Mesenchymal stem cell (in vitro differentiated cells and primary cell): Measurements from ENCODE around the gene C16orf92.

Source experiments
- DNase-seq: peaks from one replicate; pipeline ENCODE4 v3.0.0-alpha.2; 2013
- H2AFZ ChIP-seq: one replicate; pipeline ENCODE4 v1.6.1; 2013; ENCODE audit warnings: low read depth, mild to moderate bottlenecking, control low read depth, inconsistent platforms, low read length, moderate library complexity
- H2AK5ac ChIP-seq: 2 replicates; pipeline ENCODE4 v1.6.1; 2013; ENCODE audit warnings: low read length, moderate library complexity, mild to moderate bottlenecking, inconsistent platforms; ENCODE audit not compliant: severe bottlenecking
- H2BK120ac ChIP-seq: one replicate; pipeline ENCODE4 v1.6.1; 2013; ENCODE audit warnings: low read depth, mild to moderate bottlenecking, inconsistent platforms, low read length, moderate library complexity
- H2BK12ac ChIP-seq, 2 experiments: one replicate each; pipeline ENCODE4 v1.6.1; 2013; ENCODE audit warnings: inconsistent platforms in 2 of 2, low read length in 2 of 2, mild to moderate bottlenecking in 2 of 2, moderate library complexity in 2 of 2, control low read depth in 1 of 2
- H2BK15ac ChIP-seq: one replicate; pipeline ENCODE4 v1.6.1; 2013; ENCODE audit warnings: mild to moderate bottlenecking, low read depth, inconsistent platforms; ENCODE audit not compliant: poor library complexity, severe bottlenecking
- H2BK5ac ChIP-seq: 2 replicates; pipeline ENCODE4 v1.6.1; 2013; ENCODE audit warnings: low read depth, mild to moderate bottlenecking, low read length, control low read depth, inconsistent platforms; ENCODE audit not compliant: poor library complexity, severe bottlenecking
- H3K14ac ChIP-seq, 2 experiments: one replicate each; pipeline ENCODE4 v1.6.1; 2013; ENCODE audit warnings: inconsistent platforms in 2 of 2, low read length in 2 of 2, control low read depth in 1 of 2, mild to moderate bottlenecking in 1 of 2, moderate library complexity in 1 of 2
- H3K18ac ChIP-seq, 2 experiments: one replicate each; pipeline ENCODE4 v1.6.1; 2013; ENCODE audit warnings: inconsistent platforms in 2 of 2, low read length in 2 of 2, control low read depth in 1 of 2, low read depth in 1 of 2, mild to moderate bottlenecking in 1 of 2
- H3K23ac ChIP-seq, 2 experiments: one replicate each; pipeline ENCODE4 v1.6.1; 2013; ENCODE audit warnings: inconsistent platforms in 2 of 2, low read length in 2 of 2, mild to moderate bottlenecking in 2 of 2, moderate library complexity in 2 of 2, control low read depth in 1 of 2
- H3K27ac ChIP-seq: 2 replicates; pipeline ENCODE4 v1.5.1; 2013; ENCODE audit warnings: mild to moderate bottlenecking, moderate library complexity, low read length, control low read depth, inconsistent platforms; ENCODE audit not compliant: poor library complexity, severe bottlenecking
- H3K27me3 ChIP-seq, 2 experiments: 2 replicates each; pipeline versions ENCODE4 v1.6.1 to v1.7.0; 2013; ENCODE audit warnings: low read length in 2 of 2, mild to moderate bottlenecking in 2 of 2, moderate library complexity in 2 of 2, control low read depth in 1 of 2, inconsistent platforms in 1 of 2; ENCODE audit not compliant: control insufficient read depth in 1 of 2, insufficient read depth in 1 of 2
- H3K36me3 ChIP-seq, 2 experiments: 2 replicates each; pipeline versions ENCODE4 v1.6.1 to v1.7.0; 2013; ENCODE audit warnings: low read length in 2 of 2, control low read depth in 1 of 2, inconsistent platforms in 1 of 2, low read depth in 1 of 2, mild to moderate bottlenecking in 1 of 2; ENCODE audit not compliant: insufficient read depth in 2 of 2, control insufficient read depth in 1 of 2
- H3K4ac ChIP-seq, 2 experiments: one replicate each; pipeline ENCODE4 v1.6.1; 2013; ENCODE audit warnings: inconsistent platforms in 2 of 2, low read length in 2 of 2, mild to moderate bottlenecking in 2 of 2, moderate library complexity in 2 of 2, control low read depth in 1 of 2, low read depth in 1 of 2
- H3K4me1 ChIP-seq: 2 replicates; pipeline ENCODE4 v1.6.1; 2013; ENCODE audit warnings: low read depth, low read length, control low read depth; ENCODE audit not compliant: control insufficient read depth, insufficient read depth
- H3K4me2 ChIP-seq: 2 replicates; pipeline ENCODE4 v1.6.1; 2013; ENCODE audit warnings: low read length, mild to moderate bottlenecking, inconsistent platforms; ENCODE audit not compliant: poor library complexity, severe bottlenecking
- H3K4me3 ChIP-seq, 2 experiments: 2 replicates each; pipeline versions ENCODE4 v1.5.1 to v1.7.0; 2013; ENCODE audit warnings: low read length in 2 of 2, mild to moderate bottlenecking in 2 of 2, control low read depth in 1 of 2, low read depth in 1 of 2; ENCODE audit not compliant: insufficient read depth in 1 of 2
- H3K79me1 ChIP-seq: replicated peaks from 2 replicates; pipeline ENCODE4 v1.6.1; 2013; ENCODE audit warnings: mild to moderate bottlenecking, control low read depth, low read length, inconsistent platforms; ENCODE audit not compliant: poor library complexity, severe bottlenecking
- H3K9ac ChIP-seq: 2 replicates; pipeline ENCODE4 v1.7.0; 2013; ENCODE audit warnings: mild to moderate bottlenecking, low read length, moderate library complexity
- H3K9me3 ChIP-seq: 2 replicates; pipeline ENCODE4 v1.7.0; 2013; ENCODE audit warnings: mild to moderate bottlenecking, low read length; ENCODE audit not compliant: control insufficient read depth
- H4K8ac ChIP-seq: one replicate; pipeline ENCODE4 v1.6.1; 2013; ENCODE audit warnings: inconsistent platforms, mild to moderate bottlenecking, low read length, moderate library complexity
- H4K91ac ChIP-seq: one replicate; pipeline ENCODE4 v1.6.1; 2013; ENCODE audit warnings: mild to moderate bottlenecking, low read length, inconsistent platforms
- WGBS: methylation state at CpG from one replicate; pipeline ENCODE4 v1.1.7; 2013; ENCODE audit warnings: mixed read lengths; 5-methylcytosine and 5-hydroxymethylcytosine counted together

Gene C16orf92

DNA sequence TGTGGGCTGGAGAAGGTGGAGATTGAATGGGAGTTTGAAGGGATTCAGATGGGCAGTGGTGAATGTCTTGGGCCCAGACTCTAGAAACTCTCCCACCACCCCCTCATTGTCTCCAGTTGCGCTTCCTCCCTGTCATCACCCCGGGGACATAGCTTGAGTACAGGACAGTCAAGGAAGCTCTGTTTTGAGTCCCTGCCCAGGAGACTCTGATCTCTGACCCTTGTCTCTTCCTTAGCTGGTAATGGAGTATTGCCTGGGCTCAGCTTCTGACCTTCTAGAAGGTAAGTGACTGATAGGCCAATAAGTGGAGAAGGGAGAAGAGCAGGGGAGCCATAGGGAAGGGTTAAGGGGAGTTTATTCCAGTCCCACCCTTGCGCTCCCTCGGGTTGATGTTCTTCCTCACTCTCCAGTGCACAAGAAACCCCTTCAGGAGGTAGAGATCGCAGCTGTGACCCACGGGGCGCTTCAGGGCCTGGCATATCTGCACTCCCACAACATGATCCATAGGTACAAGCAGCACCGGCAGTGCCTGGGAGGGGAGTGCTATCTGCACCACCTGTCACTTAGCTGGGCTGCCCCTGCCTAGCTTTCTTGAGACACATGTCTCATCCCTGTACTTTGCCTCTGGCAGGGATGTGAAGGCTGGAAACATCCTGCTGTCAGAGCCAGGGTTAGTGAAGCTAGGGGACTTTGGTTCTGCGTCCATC lies 44.3 kb upstream of the C16orf92 start:
- Histone ChIP-seq H3K27me3 (no peaks in the 10 kb centered on the region), H2BK5ac (no peak overlapping the region), H3K4me1 (peaks cover 15% of the 10 kb centered on the region), H2BK12ac (no peak overlapping the region), H3K4me3 (no peak overlapping the region), H2BK15ac (no peak overlapping the region), H3K14ac (no peak overlapping the region), H3K18ac (no peak overlapping the region), H3K27ac (no peak overlapping the region), H3K79me1 (peaks cover 36% of the 10 kb centered on the region), H3K36me3 (peaks cover 60 to 64% of the 10 kb centered on the region in 2 experiments), H3K9ac (no peak overlapping the region), H2BK120ac (no peak overlapping the region), H4K8ac (no peak overlapping the region), H3K4me2 (no peak overlapping the region), H4K91ac (no peak overlapping the region), H3K9me3 (no peaks in the 10 kb centered on the region), H3K23ac (no peak overlapping the region), H2AFZ (no peak overlapping the region), H2AK5ac (no peak overlapping the region), H3K4ac (no peak overlapping the region)
- no peak for DNase-seq
- 99% methylated on average over 9 of the region's 9 CpGs for WGBS

- Histone ChIP-seq H3K79me1 (peaks cover 53% of the 10 kb centered on the region), H3K4me3 (no peak overlapping the region), H4K8ac (no peak overlapping the region), H2BK5ac (no peak overlapping the region), H4K91ac (no peak overlapping the region), H2BK15ac (no peak overlapping the region), H3K4me1 (no peaks in the 10 kb centered on the region), H3K18ac (no peak overlapping the region), H3K27ac (no peak overlapping the region), H3K4ac (no peak overlapping the region), H3K9me3 (no peaks in the 10 kb centered on the region), H3K14ac (no peak overlapping the region), H3K4me2 (no peak overlapping the region), H2AK5ac (no peak overlapping the region), H3K36me3 (peaks cover 93 to 100% of the 10 kb centered on the region in 2 experiments), H3K27me3 (no peaks in the 10 kb centered on the region), H2BK120ac (no peak overlapping the region), H2BK12ac (no peak overlapping the region), H3K9ac (peak overlapping the region; percentile 65), H2AFZ (no peak overlapping the region), H3K23ac (no peak overlapping the region)
- WGBS, result 95% methylated on average over 23 of the region's 24 CpGs
- no peak for DNase-seq
These were observed 40.2 kb upstream of the C16orf92 start for GRCh38 chr16:29982560-29983419.

GRCh38 chr16:29983420-29984136 lies 39.4 kb upstream of the C16orf92 start:
- 88% methylated on average over 12 of the region's 12 CpGs for WGBS
- no peak for DNase-seq

More at GRCh38 chr16:29983420-29984136, 39.4 kb upstream of the C16orf92 start:
- Histone ChIP-seq H3K27me3 (no peaks in the 10 kb centered on the region), H3K4me1 (no peaks in the 10 kb centered on the region), H3K27ac (no peak overlapping the region), H3K4me3 (no peak overlapping the region), H2BK120ac (no peak overlapping the region), H3K79me1 (peaks cover 53% of the 10 kb centered on the region), H3K14ac (no peak overlapping the region), H3K4ac (no peak overlapping the region), H2AK5ac (no peak overlapping the region), H2BK15ac (no peak overlapping the region), H4K91ac (no peak overlapping the region), H3K9ac (peak overlapping the region; percentile 65), H3K4me2 (no peak overlapping the region), H3K9me3 (no peaks in the 10 kb centered on the region), H3K18ac (no peak overlapping the region), H2AFZ (no peak overlapping the region), H2BK5ac (no peak overlapping the region), H4K8ac (no peak overlapping the region), H3K23ac (no peak overlapping the region), H3K36me3 (peaks cover 93 to 100% of the 10 kb centered on the region in 2 experiments), H2BK12ac (no peak overlapping the region)
